HepG2 (cell line): ENCODE data around the gene KRT73. TPM values are rescaled to one million over a fixed set of nuclear protein-coding genes. Genes with fewer than 3 reads are reported as not detected.

Experiments used
- ATAC-seq: fragments of 200-7000 bp; cut with Tn5 transposase; 3 replicates; pipeline ENCODE4 v1.9.1; 2020; ENCODE audit warnings: mild to moderate bottlenecking, moderate library complexity
- BruUV-seq: library from RNA; stranded (reverse); fragments of 400-500 nt; replicated peaks from 2 replicates; lab custom pipeline; 2021; lab: Mats Ljungman, UMichigan
- CTCF ChIA-PET: fragments of 300-600 bp; formaldehyde crosslinking; extraction: SDS; loops from one replicate; lab custom pipeline; 2021; ENCODE audit warnings: low total read pairs, inconsistent platforms, low intra/inter-chr PET ratio; lab: Yijun Ruan, JAX
- POLR2A ChIA-PET: fragments of 350-600 bp; sonication (Branson Sonifier 250); formaldehyde crosslinking; loops from one replicate; lab custom pipeline; 2020; ENCODE audit warnings: antibody characterized with exemption, inconsistent platforms; lab: Yijun Ruan, JAX
- DNase-seq: peaks from one replicate; pipeline ENCODE4 v3.0.0-alpha.2; 2015; ENCODE audit warnings: low spot score
- FAIRE-seq: peaks from 3 replicates; lab custom pipeline; 2011; peaks lifted over from hg19 to GRCh38; lab: Jason Lieb, UNC
- H2AFZ ChIP-seq: one replicate; pipeline ENCODE4 v1.6.1; 2011; ENCODE audit warnings: low read length, inconsistent platforms
- H3K27ac ChIP-seq: fragments of 300-600 bp; 3 replicates; pipeline ENCODE4 v1.8.0; 2011; ENCODE audit warnings: mixed run types, mild to moderate bottlenecking, mixed read lengths, low read length, inconsistent platforms; ENCODE audit not compliant: insufficient read depth; ENCODE audit errors: extremely low read length
- H3K27me3 ChIP-seq, 2 experiments: fragments of 200-600 bp in 1 of 2; 2 replicates in 1 of 2; 3 replicates in 1 of 2; pipeline versions ENCODE4 v1.6.0 to v1.8.0; 2011; ENCODE audit warnings: low read length in 2 of 2, mild to moderate bottlenecking in 2 of 2, moderate library complexity in 2 of 2, inconsistent platforms in 1 of 2; ENCODE audit not compliant: insufficient read depth in 2 of 2, control insufficient read depth in 1 of 2
- H3K36me3 ChIP-seq, 2 experiments: fragments of 200-600 bp in 1 of 2; replicated peaks in 1 of 2; 2 replicates in 1 of 2; 3 replicates in 1 of 2; pipeline versions ENCODE4 v1.5.1 to v1.8.0; 2011; ENCODE audit warnings: low read length in 2 of 2, inconsistent platforms in 1 of 2; ENCODE audit not compliant: insufficient read depth in 2 of 2, control insufficient read depth in 1 of 2
- H3K4me1 ChIP-seq: 2 replicates; pipeline ENCODE4 v1.5.1; 2012; ENCODE audit warnings: low read length, inconsistent platforms; ENCODE audit not compliant: insufficient read depth
- H3K4me2 ChIP-seq: 2 replicates; pipeline ENCODE4 v1.6.0; 2011; ENCODE audit warnings: low read depth, low read length, inconsistent platforms
- H3K4me3 ChIP-seq, 3 experiments: fragments of 200-600 bp in 1 of 3; sonication (generic), shearing (Covaris generic) in 1 of 3; replicated peaks in 1 of 3; 2 replicates each; pipeline ENCODE4 v1.5.1; 2011 to 2016; ENCODE audit warnings: low read length in 3 of 3, inconsistent platforms in 2 of 3, low read depth in 2 of 3, mild to moderate bottlenecking in 2 of 3, control low read depth in 1 of 3, mixed read lengths in 1 of 3; ENCODE audit not compliant: insufficient read depth in 1 of 3
- H3K79me2 ChIP-seq: one replicate; pipeline ENCODE4 v1.6.1; 2011; ENCODE audit warnings: low read length, inconsistent platforms; ENCODE audit not compliant: insufficient read depth
- H3K9ac ChIP-seq: 2 replicates; pipeline ENCODE4 v1.6.0; 2011; ENCODE audit warnings: mild to moderate bottlenecking, low read depth, low read length, inconsistent platforms; ENCODE audit not compliant: insufficient read depth
- H3K9me3 ChIP-seq: 2 replicates; pipeline ENCODE4 v1.5.1; 2012; ENCODE audit warnings: mild to moderate bottlenecking, low read length
- H4K20me1 ChIP-seq: 2 replicates; pipeline ENCODE4 v1.6.0; 2011; ENCODE audit warnings: inconsistent platforms, mild to moderate bottlenecking, low read length, moderate library complexity; ENCODE audit not compliant: insufficient read depth
- CREM ChIP-seq, 2 experiments: sonication (generic) in 1 of 2; formaldehyde crosslinking in 1 of 2; IDR thresholded peaks; 2 replicates each; pipeline versions ENCODE4 v1.4.0 to v1.6.1; 2016 to 2020; ENCODE audit warnings: antibody characterized with exemption in 1 of 2, mild to moderate bottlenecking in 1 of 2, missing genetic modification reagents in 1 of 2
- NR2F6 ChIP-seq, 2 experiments: IDR thresholded peaks; 2 replicates each; pipeline ENCODE4 v1.6.1; 2016; ENCODE audit warnings: antibody characterized with exemption in 1 of 2, mild to moderate bottlenecking in 1 of 2
- PAF1 ChIP-seq: IDR thresholded peaks from 2 replicates; pipeline ENCODE4 v1.6.1; 2016; ENCODE audit warnings: missing genetic modification reagents, missing compliant biosample characterization
- SCMH1 ChIP-seq: sonication (generic); formaldehyde crosslinking; IDR thresholded peaks from 2 replicates; pipeline ENCODE4 v1.9.0; 2021; ENCODE audit warnings: missing genetic modification reagents, mild to moderate bottlenecking, borderline replicate concordance
- TBP ChIP-seq: sonication (generic); formaldehyde crosslinking; IDR thresholded peaks from 2 replicates; pipeline ENCODE4 v1.5.0; 2020; ENCODE audit warnings: missing genetic modification reagents
- ZNF142 ChIP-seq: sonication (generic); formaldehyde crosslinking; IDR thresholded peaks from 2 replicates; pipeline ENCODE4 v1.4.0; 2020; ENCODE audit warnings: missing genetic modification reagents
- ZSCAN12 ChIP-seq: sonication (generic); formaldehyde crosslinking; IDR thresholded peaks from 2 replicates; pipeline ENCODE4 v1.9.0; 2021; ENCODE audit warnings: mild to moderate bottlenecking, missing genetic modification reagents
- WGBS: methylation state at CpG from one replicate; pipeline ENCODE4 v1.1.6; 2017; ENCODE audit warnings: low lambda C conversion rate; 5-methylcytosine and 5-hydroxymethylcytosine counted together
- in situ Hi-C: cut with HindIII; loops from 2 replicates; pipeline ENCODE4 v1.10.0; 2017; ENCODE audit warnings: low pct_unique_long_range_greater_than_20kb; ENCODE audit not compliant: extremely low pct_ligation_motif_present
- intact Hi-C: fragments of 100-400 bp; cut with micrococcal nuclease; formaldehyde crosslinking; loops from one replicate; pipeline ENCODE4 v1.10.0; 2022; ENCODE audit not compliant: unreplicated experiment
- polyA plus RNA-seq, 8 experiments: library from polyadenylated mRNA; depleted of rRNA in 3 of 8; stranded (reverse) in 7 of 8; unstranded in 1 of 8; fragments of >200 nt; fragmentation: Illumina TruSeq in 4 of 8; extraction: Trizol in 4 of 8; gene quantifications; 2 replicates each; pipeline versions ENCODE4 v1.2.1 to v1.2.3, GENCODE V29; 2011 to 2016; ENCODE audit warnings: low read depth in 4 of 8, missing spikeins in 1 of 8, mixed read lengths in 1 of 8; ENCODE audit not compliant: insufficient read depth in 1 of 8
- total RNA-seq, 5 experiments: library from RNA; depleted of rRNA; stranded (reverse); fragments of >200 nt; fragmentation: Illumina TruSeq; extraction: Trizol; gene quantifications; 2 replicates each; pipeline ENCODE4 v1.2.3, GENCODE V29; 2016; ENCODE audit warnings: low read depth in 1 of 5
- TF ChIP-seq, protein P1 (sequence below): sonication (generic); formaldehyde crosslinking; IDR thresholded peaks from 2 replicates; pipeline ENCODE4 v1.9.0; 2022; ENCODE audit warnings: missing genetic modification reagents, mild to moderate bottlenecking, borderline replicate concordance
- TF ChIP-seq, protein P2 (sequence below): sonication (generic); formaldehyde crosslinking; IDR thresholded peaks from 2 replicates; pipeline ENCODE4 v1.4.0; 2020; ENCODE audit warnings: mild to moderate bottlenecking, low read depth, missing genetic modification reagents
- TF ChIP-seq, protein P3 (sequence below): sonication (generic); formaldehyde crosslinking; IDR thresholded peaks from 2 replicates; pipeline ENCODE4 v1.8.1; 2023; ENCODE audit warnings: mild to moderate bottlenecking, missing genetic modification reagents, borderline replicate concordance

KRT73 gene
- total and polyA plus RNA-seq, 2 of the 13 experiments (the other 11 are each of a cell fraction or from before 2014, with no cell fraction given): not detected

DNA sequence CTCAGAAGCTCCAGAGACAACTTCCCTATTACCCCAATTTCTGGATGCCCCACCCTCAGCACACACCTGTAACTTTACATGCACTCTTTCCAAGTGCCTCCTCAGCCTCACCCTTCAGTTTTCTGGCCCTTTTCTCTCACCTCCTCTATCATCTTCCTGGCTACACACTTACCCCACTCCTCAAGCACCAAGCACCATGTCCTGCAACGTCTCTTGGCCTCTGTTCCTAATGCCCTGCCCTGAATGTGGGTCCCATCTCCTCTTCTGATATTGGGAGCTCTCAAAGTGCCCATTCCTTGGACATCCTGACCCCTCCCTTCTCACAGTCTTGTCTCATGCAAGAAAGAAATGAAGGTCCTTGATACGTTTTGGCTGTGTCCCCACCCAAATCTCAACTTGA is 18.3 kb downstream of the KRT73 start:
- Histone ChIP-seq H4K20me1 (no peaks in the 10 kb centered on the region), H3K27ac (no peak overlapping the region), H2AFZ (no peak overlapping the region), H3K4me3 (no peak overlapping the region), H3K27me3 (peaks cover 3 to 32% of the 10 kb centered on the region in 2 experiments; a peak in 4 of 5 replicates), H3K79me2 (no peaks in the 10 kb centered on the region), H3K9ac (no peak overlapping the region), H3K9me3 (no peaks in the 10 kb centered on the region), H3K36me3 (no peaks in the 10 kb centered on the region), H3K4me2 (no peak overlapping the region), H3K4me1 (no peaks in the 10 kb centered on the region)
- no TSS peak for BruUV-seq
- CTCF ChIA-PET: no interaction called here
- WGBS: 1% methylated on average over 2 of the region's 2 CpGs
- POLR2A ChIA-PET: no interaction called here
- TF ChIP-seq CREM (IDR thresholded peaks at IDR 0.05): no peak
- no peak for TF ChIP-seq CREM (CRISPR knock-in tag; IDR thresholded peaks at IDR 0.05)
- TF ChIP-seq, protein P1, sequence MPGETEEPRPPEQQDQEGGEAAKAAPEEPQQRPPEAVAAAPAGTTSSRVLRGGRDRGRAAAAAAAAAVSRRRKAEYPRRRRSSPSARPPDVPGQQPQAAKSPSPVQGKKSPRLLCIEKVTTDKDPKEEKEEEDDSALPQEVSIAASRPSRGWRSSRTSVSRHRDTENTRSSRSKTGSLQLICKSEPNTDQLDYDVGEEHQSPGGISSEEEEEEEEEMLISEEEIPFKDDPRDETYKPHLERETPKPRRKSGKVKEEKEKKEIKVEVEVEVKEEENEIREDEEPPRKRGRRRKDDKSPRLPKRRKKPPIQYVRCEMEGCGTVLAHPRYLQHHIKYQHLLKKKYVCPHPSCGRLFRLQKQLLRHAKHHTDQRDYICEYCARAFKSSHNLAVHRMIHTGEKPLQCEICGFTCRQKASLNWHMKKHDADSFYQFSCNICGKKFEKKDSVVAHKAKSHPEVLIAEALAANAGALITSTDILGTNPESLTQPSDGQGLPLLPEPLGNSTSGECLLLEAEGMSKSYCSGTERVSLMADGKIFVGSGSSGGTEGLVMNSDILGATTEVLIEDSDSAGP (CRISPR knock-in tag): no peak
- TF ChIP-seq NR2F6 (IDR thresholded peaks at IDR 0.05): no peak
- TF ChIP-seq NR2F6 (CRISPR knock-in tag; IDR thresholded peaks at IDR 0.05): no peak
- no peak for TF ChIP-seq PAF1 (CRISPR knock-in tag)
- TF ChIP-seq SCMH1: no peak
- no peak for TF ChIP-seq ZNF142 (CRISPR knock-in tag)
- TF ChIP-seq, protein P2, sequence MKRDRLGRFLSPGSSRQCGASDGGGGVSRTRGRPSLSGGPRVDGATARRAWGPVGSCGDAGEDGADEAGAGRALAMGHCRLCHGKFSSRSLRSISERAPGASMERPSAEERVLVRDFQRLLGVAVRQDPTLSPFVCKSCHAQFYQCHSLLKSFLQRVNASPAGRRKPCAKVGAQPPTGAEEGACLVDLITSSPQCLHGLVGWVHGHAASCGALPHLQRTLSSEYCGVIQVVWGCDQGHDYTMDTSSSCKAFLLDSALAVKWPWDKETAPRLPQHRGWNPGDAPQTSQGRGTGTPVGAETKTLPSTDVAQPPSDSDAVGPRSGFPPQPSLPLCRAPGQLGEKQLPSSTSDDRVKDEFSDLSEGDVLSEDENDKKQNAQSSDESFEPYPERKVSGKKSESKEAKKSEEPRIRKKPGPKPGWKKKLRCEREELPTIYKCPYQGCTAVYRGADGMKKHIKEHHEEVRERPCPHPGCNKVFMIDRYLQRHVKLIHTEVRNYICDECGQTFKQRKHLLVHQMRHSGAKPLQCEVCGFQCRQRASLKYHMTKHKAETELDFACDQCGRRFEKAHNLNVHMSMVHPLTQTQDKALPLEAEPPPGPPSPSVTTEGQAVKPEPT (CRISPR knock-in tag): no peak
- no peak for TF ChIP-seq TBP (CRISPR knock-in tag)
- no peak for TF ChIP-seq ZSCAN12 (CRISPR knock-in tag)
- TF ChIP-seq, protein P3, sequence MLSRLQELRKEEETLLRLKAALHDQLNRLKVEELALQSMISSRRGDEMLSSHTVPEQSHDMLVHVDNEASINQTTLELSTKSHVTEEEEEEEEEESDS: no peak
- intact Hi-C loops: no loop called here
- in situ Hi-C loops: no loop called here
- no peak for FAIRE-seq
- no peak for DNase-seq
- no peak for ATAC-seq
